Stimulated activated CD4-positive, alpha-beta T cell treated with anti-CD3 and anti-CD28 coated beads, Interleukin-4, amount 100 ng/mL, for 48 hours (primary cell): ENCODE data around the gene BABAM2.
"Not testable (repeated sequence)": the region's sequence is repeated elsewhere in the genome, so short reads cannot be mapped to it uniquely, and the experiment has no call there.

Experiments
- DNase-seq, 2 donors: peaks; one replicate each; pipeline ENCODE4 v3.0.0-alpha.2; 2020; ENCODE audit warnings: low read depth in 2 of 2

BABAM2 gene

GRCh38 chr2:27946530-27947060 lies 56.1 kb downstream of the BABAM2 start:
- no peak for DNase-seq

DNA sequence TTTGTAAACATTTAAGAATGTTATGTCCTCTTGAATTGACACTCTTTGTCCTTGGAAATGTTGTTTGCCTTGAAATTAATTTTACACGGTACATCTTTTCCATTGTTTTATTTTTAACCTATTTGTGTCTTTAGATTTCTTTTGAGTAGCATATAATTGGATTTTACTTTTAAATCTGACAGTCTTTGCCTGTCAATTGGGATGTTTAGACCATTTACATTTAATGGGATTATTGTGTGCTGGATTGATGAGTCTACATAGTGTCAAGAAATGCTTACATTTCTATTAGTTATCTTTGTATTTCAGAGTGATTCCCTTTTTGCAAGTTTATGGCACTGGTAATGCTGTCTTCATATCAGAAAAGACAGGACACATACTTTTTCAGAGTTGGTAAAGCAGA lies 61.5 kb downstream of the BABAM2 start:
- DNase-seq = no peak

- no peak for DNase-seq
These were observed 62.5 kb downstream of the BABAM2 start for GRCh38 chr2:27953077-27953476.

DNA sequence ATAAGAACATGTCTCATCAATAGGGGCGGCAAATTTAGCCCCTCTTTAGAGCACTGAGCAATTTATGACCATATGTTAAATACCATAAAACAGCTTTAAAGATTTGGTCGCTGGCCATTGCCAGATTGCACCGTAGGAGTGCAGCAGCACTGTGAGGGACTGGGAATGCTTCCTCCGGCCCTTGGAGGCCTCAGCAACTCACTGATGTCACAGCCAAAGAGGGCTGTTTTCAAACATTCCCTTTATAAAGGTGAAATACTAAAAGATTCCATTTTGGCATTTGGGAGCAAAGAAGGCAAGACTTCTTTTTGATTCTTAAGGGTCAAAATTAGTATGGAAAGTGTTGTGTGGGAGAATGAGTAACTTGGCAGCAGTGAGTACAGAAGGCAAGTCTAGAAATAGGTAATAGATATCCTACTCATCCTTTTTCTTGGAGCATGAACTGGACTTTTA lies 63.7 kb downstream of the BABAM2 start:
- no peak for DNase-seq

DNA sequence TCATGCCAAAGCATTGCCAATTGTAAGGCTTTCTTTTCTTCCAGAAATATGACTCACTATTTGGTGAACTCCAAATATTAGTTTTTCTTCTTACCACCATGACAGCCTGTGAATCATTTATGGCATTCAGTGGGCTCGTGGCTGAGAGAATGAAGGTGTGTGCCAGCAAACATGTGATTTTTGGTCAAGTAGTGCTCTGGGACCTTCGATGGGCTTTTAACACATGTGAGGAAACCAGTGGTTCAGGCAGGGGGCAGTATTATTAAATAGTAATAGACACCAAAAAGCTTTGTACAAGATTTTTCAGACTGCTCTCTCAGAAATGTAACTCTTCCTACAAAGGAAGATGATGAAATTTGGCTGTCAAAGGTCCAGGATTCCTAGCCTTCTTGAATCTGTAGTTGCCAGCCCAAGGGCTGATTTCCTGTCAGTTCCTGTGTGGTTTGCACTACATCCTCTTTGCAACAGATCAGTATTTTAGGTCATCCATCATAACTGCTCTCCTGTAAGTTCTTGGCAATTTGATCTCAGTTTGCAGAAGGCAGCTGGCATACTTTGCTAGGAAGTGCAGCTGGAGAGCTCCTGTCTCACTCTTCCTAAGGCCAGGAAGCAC lies 64.3 kb downstream of the BABAM2 start:
- peak in 1 of 2 donors; percentile 44 for DNase-seq

- DNase-seq = no peak
These were observed 65.0 kb downstream of the BABAM2 start for GRCh38 chr2:27955384-27956161.

DNA sequence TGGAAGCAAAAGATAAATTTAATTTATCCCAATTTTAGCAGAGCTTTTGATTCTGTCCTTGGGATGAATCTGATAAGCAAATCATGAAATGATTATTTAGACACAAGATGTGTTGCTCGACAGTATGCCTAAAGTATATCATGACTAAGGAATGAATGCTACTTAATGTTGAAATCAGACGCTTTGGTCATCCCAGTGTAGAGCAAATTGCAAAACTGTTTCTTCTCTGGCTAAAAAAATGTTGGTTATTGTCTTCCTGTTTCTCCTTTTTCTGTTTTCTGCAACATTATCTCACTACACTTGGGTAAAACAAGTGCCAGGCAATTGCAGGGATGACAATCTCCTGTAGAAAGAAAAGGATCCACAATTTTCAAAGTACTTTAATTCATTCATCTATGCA lies 66.4 kb downstream of the BABAM2 start:
- no peak for DNase-seq

- no peak for DNase-seq
These were observed 68.3 kb downstream of the BABAM2 start for GRCh38 chr2:27958711-27959378.

- DNase-seq = no peak
These were observed 69.0 kb downstream of the BABAM2 start for GRCh38 chr2:27959496-27959895.

GRCh38 chr2:27960237-27960912 lies 69.8 kb downstream of the BABAM2 start:
- DNase-seq = no peak

- DNase-seq = no peak
These were observed 71.5 kb downstream of the BABAM2 start for GRCh38 chr2:27962006-27962405.

GRCh38 chr2:27963472-27963871 lies 72.9 kb downstream of the BABAM2 start:
- no peak for DNase-seq

- no peak for DNase-seq
These were observed 73.5 kb downstream of the BABAM2 start for GRCh38 chr2:27964067-27964466.

GRCh38 chr2:27965841-27966240 lies 75.3 kb downstream of the BABAM2 start:
- DNase-seq = no peak

- no peak for DNase-seq
These were observed 75.9 kb downstream of the BABAM2 start for GRCh38 chr2:27966466-27966865.

- DNase-seq = no peak
These were observed 76.5 kb downstream of the BABAM2 start for GRCh38 chr2:27967076-27967475.

GRCh38 chr2:27968045-27968444 lies 77.5 kb downstream of the BABAM2 start:
- not testable (repeated sequence) for DNase-seq

DNA sequence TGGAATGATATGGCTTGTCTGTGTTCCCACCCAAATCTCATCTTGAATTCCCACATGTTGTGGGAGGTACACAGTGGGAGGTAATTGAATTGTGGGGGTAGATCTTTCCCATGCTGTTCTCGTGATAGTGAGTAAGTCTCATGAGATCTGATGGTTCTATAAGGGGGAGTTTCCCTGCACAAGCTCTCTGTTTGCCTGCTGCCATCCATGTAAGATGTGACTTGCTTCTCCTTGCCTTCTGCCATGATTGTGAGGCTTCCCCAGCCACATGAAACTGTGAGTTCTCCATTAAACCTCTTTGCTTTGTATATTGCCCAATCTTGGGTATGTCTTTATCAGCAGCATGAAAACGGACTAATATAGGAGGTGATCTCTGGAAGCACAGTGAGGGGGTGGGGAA lies 78.4 kb downstream of the BABAM2 start:
- not testable (repeated sequence) for DNase-seq

GRCh38 chr2:27972311-27972710 lies 81.8 kb downstream of the BABAM2 start:
- DNase-seq = no peak

GRCh38 chr2:27973592-27973991 lies 83.1 kb downstream of the BABAM2 start:
- no peak for DNase-seq

- no peak for DNase-seq
These were observed 85.8 kb downstream of the BABAM2 start for GRCh38 chr2:27976308-27976707.

DNA sequence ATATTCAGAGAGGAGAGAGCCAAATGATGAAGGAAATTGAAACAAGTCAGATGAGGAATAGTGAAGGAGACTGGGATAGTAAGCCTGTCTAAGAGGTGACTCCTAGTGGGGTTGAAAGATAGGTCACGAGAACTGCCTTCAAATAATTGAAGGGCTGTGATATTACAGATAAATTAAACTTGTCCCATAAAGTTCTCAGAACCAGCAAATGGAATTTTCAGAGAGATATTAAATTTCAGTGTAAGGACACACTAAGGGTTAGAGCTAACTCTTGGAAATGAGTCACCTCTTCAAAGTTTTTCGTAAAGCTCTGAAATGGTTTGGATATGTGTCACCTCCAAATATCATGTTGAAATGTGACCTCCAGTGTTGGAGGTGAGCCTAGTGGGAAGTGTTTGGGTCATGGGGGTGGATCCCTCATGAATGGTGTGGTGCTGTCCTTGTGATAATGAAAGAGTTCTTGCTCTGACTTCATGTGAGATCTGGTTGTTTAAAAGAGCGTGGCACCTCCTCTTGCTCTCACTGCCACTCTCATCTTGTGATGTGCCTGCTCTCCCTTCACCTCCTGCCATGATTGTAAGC lies 87.3 kb downstream of the BABAM2 start:
- peak in 1 of 2 donors; percentile 40 for DNase-seq
